Suprapubic skin (tissue), 4 donors: ENCODE data around the gene GALC. TPM values are rescaled to one million over a fixed set of nuclear protein-coding genes. Genes with fewer than 3 reads are reported as not detected.

Source experiments
- DNase-seq, 2 donors: peaks; one replicate each; pipeline ENCODE4 v3.0.0-alpha.2; 2019; ENCODE audit warnings: low spot score in 2 of 2
- H3K27ac ChIP-seq: fragments of 200-600 bp; sonication (generic); one replicate; pipeline ENCODE4 v1.5.1; 2019
- H3K27me3 ChIP-seq: fragments of 200-600 bp; sonication (generic); one replicate; pipeline ENCODE4 v1.5.1; 2019
- H3K36me3 ChIP-seq: fragments of 200-600 bp; sonication (generic); one replicate; pipeline ENCODE4 v1.5.1; 2019
- H3K4me1 ChIP-seq: fragments of 200-600 bp; sonication (generic); one replicate; pipeline ENCODE4 v1.5.1; 2019
- H3K4me3 ChIP-seq: fragments of 200-600 bp; sonication (generic); one replicate; pipeline ENCODE4 v1.5.1; 2019; ENCODE audit warnings: mild to moderate bottlenecking
- H3K9me3 ChIP-seq: fragments of 200-600 bp; sonication (generic); one replicate; pipeline ENCODE4 v1.5.1; 2019
- EP300 ChIP-seq: sonication (generic); formaldehyde crosslinking; IDR thresholded peaks from one replicate; pipeline ENCODE4 v1.6.1; 2017; ENCODE audit warnings: antibody characterized with exemption
- POLR2A ChIP-seq, 2 donors: fragments of 450-650 bp; IDR thresholded peaks; one replicate each; pipeline ENCODE4 v1.6.1; 2017; ENCODE audit warnings: antibody characterized with exemption in 2 of 2, mild to moderate bottlenecking in 2 of 2, moderate library complexity in 2 of 2
- POLR2AphosphoS5 ChIP-seq, 3 donors: sonication (generic); formaldehyde crosslinking; IDR thresholded peaks; one replicate each; pipeline ENCODE4 v1.6.1; 2017; ENCODE audit warnings: antibody characterized with exemption in 3 of 3
- WGBS: methylation state at CpG from one replicate; pipeline ENCODE4 v1.1.5; 2018; 5-methylcytosine and 5-hydroxymethylcytosine counted together
- total RNA-seq, 4 donors: library from RNA; depleted of rRNA; stranded (reverse); fragments of >200 nt; gene quantifications; one replicate each; pipeline ENCODE4 v1.1.0, GENCODE V29; 2016
- TF ChIP-seq, protein P1 (sequence below), 2 donors: fragments of 200-600 bp in 1 of 2; fragments of 450-650 bp in 1 of 2; sonication (generic) in 1 of 2; IDR thresholded peaks; one replicate each; pipeline ENCODE4 v1.5.1; 2016 to 2019; ENCODE audit warnings: antibody characterized with exemption in 2 of 2, mild to moderate bottlenecking in 1 of 2, moderate library complexity in 1 of 2

Gene GALC
- total RNA-seq, 4 donors from 2014 or later: 15.0 to 19.5 (median 17.4) TPM

DNA sequence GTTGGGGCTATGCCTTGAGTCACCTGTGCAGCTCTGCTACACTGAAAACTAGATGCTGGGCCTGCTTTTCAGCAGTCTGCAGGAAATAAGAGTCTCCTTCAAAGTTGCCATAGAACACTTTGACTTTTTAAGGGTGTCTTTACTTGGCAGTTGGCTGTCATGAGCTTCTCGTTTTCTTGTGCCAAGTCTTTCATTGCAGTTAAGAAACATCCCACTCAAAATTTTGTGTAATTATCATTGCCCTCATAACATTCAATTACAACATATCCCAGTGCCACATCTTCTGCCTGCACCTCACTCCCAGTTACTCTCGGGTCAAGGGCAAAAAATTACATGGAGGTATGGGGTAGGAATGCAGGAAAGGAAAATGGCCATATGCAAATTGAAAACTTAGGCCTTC, 41.1 kb upstream of the GALC start:
- TF ChIP-seq EP300 (no peak), POLR2A (IDR thresholded peaks at IDR 0.05) (no peak), POLR2AphosphoS5 (IDR thresholded peaks at IDR 0.05) (no peak)
- TF ChIP-seq, protein P1, sequence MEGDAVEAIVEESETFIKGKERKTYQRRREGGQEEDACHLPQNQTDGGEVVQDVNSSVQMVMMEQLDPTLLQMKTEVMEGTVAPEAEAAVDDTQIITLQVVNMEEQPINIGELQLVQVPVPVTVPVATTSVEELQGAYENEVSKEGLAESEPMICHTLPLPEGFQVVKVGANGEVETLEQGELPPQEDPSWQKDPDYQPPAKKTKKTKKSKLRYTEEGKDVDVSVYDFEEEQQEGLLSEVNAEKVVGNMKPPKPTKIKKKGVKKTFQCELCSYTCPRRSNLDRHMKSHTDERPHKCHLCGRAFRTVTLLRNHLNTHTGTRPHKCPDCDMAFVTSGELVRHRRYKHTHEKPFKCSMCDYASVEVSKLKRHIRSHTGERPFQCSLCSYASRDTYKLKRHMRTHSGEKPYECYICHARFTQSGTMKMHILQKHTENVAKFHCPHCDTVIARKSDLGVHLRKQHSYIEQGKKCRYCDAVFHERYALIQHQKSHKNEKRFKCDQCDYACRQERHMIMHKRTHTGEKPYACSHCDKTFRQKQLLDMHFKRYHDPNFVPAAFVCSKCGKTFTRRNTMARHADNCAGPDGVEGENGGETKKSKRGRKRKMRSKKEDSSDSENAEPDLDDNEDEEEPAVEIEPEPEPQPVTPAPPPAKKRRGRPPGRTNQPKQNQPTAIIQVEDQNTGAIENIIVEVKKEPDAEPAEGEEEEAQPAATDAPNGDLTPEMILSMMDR (IDR thresholded peaks at IDR 0.05): no peak
- Histone ChIP-seq H3K4me1 (no peaks in the 10 kb centered on the region), H3K27me3 (no peaks in the 10 kb centered on the region), H3K27ac (no peak overlapping the region), H3K9me3 (no peaks in the 10 kb centered on the region), H3K36me3 (no peaks in the 10 kb centered on the region), H3K4me3 (no peak overlapping the region)
- no peak for DNase-seq
- WGBS: 62% methylated on average over 2 of the region's 2 CpGs

DNA sequence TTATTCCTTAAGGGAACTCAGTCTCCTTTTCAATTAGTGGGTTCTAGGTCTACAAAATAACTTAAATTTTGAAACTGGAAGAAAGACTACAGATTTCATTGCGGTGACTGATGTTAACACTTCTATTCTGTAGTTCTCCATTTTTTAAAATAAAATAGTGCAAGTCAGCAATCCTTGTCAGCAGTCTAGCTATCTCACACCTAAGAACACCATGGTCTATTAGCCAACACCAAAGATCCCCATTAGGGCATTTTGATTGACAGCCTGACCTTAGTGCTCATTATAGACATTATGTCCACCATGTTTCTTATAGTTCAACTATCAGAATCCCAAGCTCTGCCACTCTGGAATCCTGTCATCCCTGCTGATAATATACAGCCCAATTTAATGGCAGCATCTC, 39.4 kb upstream of the GALC start:
- H3K27me3 ChIP-seq: no peaks in the 10 kb centered on the region
- DNase-seq: no peak
- WGBS: 94% methylated on average over 1 of the region's 1 CpG
- no peak overlapping the region for H3K4me3 ChIP-seq
- H3K4me1 ChIP-seq: no peaks in the 10 kb centered on the region
- no peaks in the 10 kb centered on the region for H3K9me3 ChIP-seq
- TF ChIP-seq, protein P1 (IDR thresholded peaks at IDR 0.05): no peak
- TF ChIP-seq POLR2AphosphoS5 (IDR thresholded peaks at IDR 0.05) (no peak), POLR2A (IDR thresholded peaks at IDR 0.05) (no peak), EP300 (no peak)
- H3K36me3 ChIP-seq: no peaks in the 10 kb centered on the region
- no peak overlapping the region for H3K27ac ChIP-seq

DNA sequence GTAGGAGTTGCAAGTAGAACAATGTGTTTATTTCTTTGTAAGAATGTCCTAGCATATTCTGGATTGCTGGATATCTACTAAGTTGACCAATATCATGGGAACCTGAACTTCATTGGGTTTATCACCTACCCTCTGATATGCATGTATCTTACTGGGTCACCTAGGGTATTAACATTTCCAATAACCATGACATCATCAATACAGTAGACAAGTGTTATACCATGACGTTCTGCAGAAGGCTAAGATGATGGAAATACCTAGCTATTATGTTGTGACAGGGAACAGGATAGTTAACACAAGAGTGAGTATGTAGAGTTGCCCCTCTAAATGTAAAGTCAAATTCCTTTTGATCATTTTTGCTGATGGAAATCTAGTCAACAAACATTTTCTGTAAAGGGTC, 37.9 kb upstream of the GALC start:
- H3K36me3 ChIP-seq: no peaks in the 10 kb centered on the region
- 43% methylated on average over 1 of the region's 1 CpG for WGBS
- TF ChIP-seq, protein P1 (IDR thresholded peaks at IDR 0.05): no peak
- TF ChIP-seq EP300: no peak
- no peak for TF ChIP-seq POLR2AphosphoS5 (IDR thresholded peaks at IDR 0.05)
- no peak for TF ChIP-seq POLR2A (IDR thresholded peaks at IDR 0.05)
- no peak overlapping the region for H3K4me3 ChIP-seq
- no peaks in the 10 kb centered on the region for H3K27me3 ChIP-seq
- H3K27ac ChIP-seq: no peak overlapping the region
- H3K4me1 ChIP-seq: no peaks in the 10 kb centered on the region
- H3K9me3 ChIP-seq: no peaks in the 10 kb centered on the region
- DNase-seq: no peak

DNA sequence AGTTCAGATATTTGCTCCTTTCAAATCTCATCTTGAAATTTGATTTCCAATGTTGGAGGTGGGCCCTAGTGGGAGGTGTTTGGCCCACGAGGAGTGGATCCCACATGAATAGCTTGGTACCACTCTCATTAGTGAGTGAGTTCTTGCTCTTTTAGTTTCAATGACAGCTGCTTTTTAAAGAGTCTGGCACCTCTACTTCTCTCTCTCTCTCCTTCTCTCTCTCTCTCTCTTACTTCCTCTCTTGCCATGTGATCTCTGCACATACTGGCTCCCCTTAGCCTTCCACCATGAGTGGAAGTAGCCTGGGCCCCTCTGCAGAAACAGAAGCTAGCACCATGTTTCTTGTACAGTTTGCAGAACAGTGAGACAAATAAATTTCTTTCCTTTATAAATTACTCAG, 37.1 kb upstream of the GALC start:
- WGBS: 50% methylated on average over 1 of the region's 1 CpG
- H3K9me3 ChIP-seq: no peaks in the 10 kb centered on the region
- no peak for TF ChIP-seq POLR2AphosphoS5 (IDR thresholded peaks at IDR 0.05)
- TF ChIP-seq, protein P1 (IDR thresholded peaks at IDR 0.05): no peak
- no peak for TF ChIP-seq POLR2A (IDR thresholded peaks at IDR 0.05)
- TF ChIP-seq EP300: no peak
- no peak overlapping the region for H3K4me3 ChIP-seq
- no peak for DNase-seq
- no peaks in the 10 kb centered on the region for H3K4me1 ChIP-seq
- no peak overlapping the region for H3K27ac ChIP-seq
- H3K36me3 ChIP-seq: no peaks in the 10 kb centered on the region
- no peaks in the 10 kb centered on the region for H3K27me3 ChIP-seq

DNA sequence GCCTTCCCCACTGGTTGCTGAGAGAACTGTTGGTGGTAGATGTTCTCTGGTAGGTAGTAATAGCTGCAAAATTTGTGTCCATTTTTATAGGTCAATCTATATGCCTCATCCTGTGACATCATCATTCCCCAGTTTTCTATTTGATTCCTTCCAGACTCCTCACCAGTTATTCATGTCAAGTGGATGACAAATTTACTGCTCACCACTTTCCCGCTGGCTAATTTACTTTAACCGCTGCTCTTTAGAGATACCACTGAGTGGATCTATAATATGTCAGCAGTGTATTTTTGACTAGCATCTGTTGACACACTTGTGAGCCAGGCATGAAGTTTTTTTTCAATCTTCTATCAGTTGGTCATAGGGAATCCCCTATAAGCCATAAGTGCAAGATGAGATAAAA, 36.5 kb upstream of the GALC start:
- no peaks in the 10 kb centered on the region for H3K27me3 ChIP-seq
- no peaks in the 10 kb centered on the region for H3K9me3 ChIP-seq
- H3K4me1 ChIP-seq: no peaks in the 10 kb centered on the region
- H3K4me3 ChIP-seq: no peak overlapping the region
- no peak overlapping the region for H3K27ac ChIP-seq
- DNase-seq: no peak
- TF ChIP-seq EP300 (no peak), POLR2A (IDR thresholded peaks at IDR 0.05) (no peak), POLR2AphosphoS5 (IDR thresholded peaks at IDR 0.05) (no peak)
- TF ChIP-seq, protein P1 (IDR thresholded peaks at IDR 0.05): no peak
- WGBS: 68% methylated on average over 2 of the region's 2 CpGs
- H3K36me3 ChIP-seq: no peaks in the 10 kb centered on the region
